Activated T-cell treated with anti-CD3 and anti-CD28 coated beads, Interleukin-2, amount 50 U/mL, for 4 hours (primary cell): Measurements from ENCODE around the gene HMCN2. TPM values are rescaled to one million over a fixed set of nuclear protein-coding genes. Genes with fewer than 3 reads are reported as not detected.

ENCODE experiments used
- ATAC-seq, 2 donors: fragments of 200-7000 bp; cut with Tn5 transposase; one replicate each; pipeline ENCODE4 v1.10.0; 2021
- DNase-seq: peaks from one replicate; pipeline ENCODE4 v3.0.0-alpha.2; 2020
- H3K27me3 Mint-ChIP-seq: one replicate; pipeline ENCODE4 v1.8.0; 2021; ENCODE audit warnings: low read depth, mixed read lengths
- H3K36me3 Mint-ChIP-seq: one replicate; pipeline ENCODE4 v1.8.0; 2022; ENCODE audit warnings: mixed read lengths; ENCODE audit not compliant: insufficient read depth
- H3K4me1 Mint-ChIP-seq: one replicate; pipeline ENCODE4 v1.8.0; 2021; ENCODE audit warnings: low read depth, mixed read lengths
- H3K4me3 Mint-ChIP-seq: one replicate; pipeline ENCODE4 v1.8.0; 2021; ENCODE audit warnings: mild to moderate bottlenecking, moderate library complexity, mixed read lengths
- H3K9me3 Mint-ChIP-seq: one replicate; pipeline ENCODE4 v1.8.0; 2021; ENCODE audit warnings: mixed read lengths
- total RNA-seq, 3 donors: library from RNA; stranded (reverse); gene quantifications; one replicate each; pipeline ENCODE4 v1.2.1, GENCODE V29; 2021

HMCN2 gene
- total RNA-seq, 3 donors from 2014 or later: 0.03 to 0.05 TPM; not detected in 1

DNA sequence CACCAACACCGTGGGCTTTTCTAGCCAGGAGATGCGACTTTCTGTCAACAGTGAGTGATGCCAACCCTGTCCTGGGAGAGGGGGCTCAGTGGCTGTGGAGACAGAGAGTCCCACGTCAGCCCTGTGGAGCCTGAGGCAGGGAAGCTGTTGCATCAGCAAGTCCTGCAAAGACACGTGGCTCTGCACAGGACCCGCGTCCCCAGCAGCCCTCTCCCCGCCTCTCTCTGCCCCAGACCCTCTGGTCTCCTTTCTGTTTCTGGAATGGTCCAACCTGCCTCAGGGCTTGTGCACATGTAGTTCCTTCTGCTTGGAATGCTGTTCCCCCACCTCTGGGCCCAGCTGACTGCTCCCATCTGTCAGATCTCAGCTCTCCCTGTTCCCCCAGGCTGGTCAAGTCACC, 60.4 kb downstream of the HMCN2 start:
- H3K9me3 Mint-ChIP-seq: no peaks in the 10 kb centered on the region

GRCh38 chr9:130327070-130327780, 61.7 kb downstream of the HMCN2 start:
- no peak for DNase-seq
- ATAC-seq: no peak
- no peak overlapping the region for H3K4me3 Mint-ChIP-seq
- H3K36me3 Mint-ChIP-seq: no peaks in the 10 kb centered on the region
- no peaks in the 10 kb centered on the region for H3K4me1 Mint-ChIP-seq
- H3K27me3 Mint-ChIP-seq: peaks cover 64% of the 10 kb centered on the region
- H3K9me3 Mint-ChIP-seq: no peaks in the 10 kb centered on the region

More for the DNA sequence above, 60.4 kb downstream of the HMCN2 start:
- no peak overlapping the region for H3K4me3 Mint-ChIP-seq
- no peaks in the 10 kb centered on the region for H3K4me1 Mint-ChIP-seq
- DNase-seq (no peak), ATAC-seq (no peak)
- peaks cover 70% of the 10 kb centered on the region for H3K27me3 Mint-ChIP-seq
- H3K36me3 Mint-ChIP-seq: no peaks in the 10 kb centered on the region

GRCh38 chr9:130327781-130328348, 62.3 kb downstream of the HMCN2 start:
- no peaks in the 10 kb centered on the region for H3K4me1 Mint-ChIP-seq
- DNase-seq: no peak
- no peaks in the 10 kb centered on the region for H3K36me3 Mint-ChIP-seq
- ATAC-seq: peak in 1 of 2 donors; percentile 24
- no peak overlapping the region for H3K4me3 Mint-ChIP-seq
- H3K9me3 Mint-ChIP-seq: no peaks in the 10 kb centered on the region
- H3K27me3 Mint-ChIP-seq: peaks cover 63% of the 10 kb centered on the region

GRCh38 chr9:130328349-130328801, 62.8 kb downstream of the HMCN2 start:
- Mint-ChIP-seq H3K9me3 (no peaks in the 10 kb centered on the region), H3K36me3 (no peaks in the 10 kb centered on the region), H3K4me1 (no peaks in the 10 kb centered on the region), H3K4me3 (no peak overlapping the region), H3K27me3 (peaks cover 63% of the 10 kb centered on the region)
- ATAC-seq (no peak), DNase-seq (no peak)

DNA sequence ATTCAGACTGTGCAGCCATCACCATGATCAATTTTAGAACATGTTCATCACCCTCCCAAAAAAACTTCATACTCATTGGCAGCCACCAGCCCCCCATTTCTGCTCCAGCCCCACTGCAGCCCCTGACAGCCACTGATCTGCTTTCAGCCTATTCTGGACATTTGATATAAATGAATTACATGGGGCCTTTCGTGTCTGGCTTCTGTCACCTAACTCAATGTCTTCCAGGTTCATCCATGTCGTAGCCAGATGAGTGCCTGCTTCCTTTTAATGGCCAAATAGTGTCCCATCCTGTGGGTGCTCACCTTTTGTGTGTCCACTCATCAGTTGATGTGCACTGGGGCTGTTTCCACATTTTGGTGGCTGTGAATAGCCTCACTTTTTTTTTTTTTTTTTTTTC, 63.5 kb downstream of the HMCN2 start:
- ATAC-seq (no peak), DNase-seq (no peak)
- Mint-ChIP-seq H3K4me1 (no peaks in the 10 kb centered on the region), H3K4me3 (no peak overlapping the region), H3K9me3 (no peaks in the 10 kb centered on the region), H3K36me3 (no peaks in the 10 kb centered on the region), H3K27me3 (peaks cover 64% of the 10 kb centered on the region)

DNA sequence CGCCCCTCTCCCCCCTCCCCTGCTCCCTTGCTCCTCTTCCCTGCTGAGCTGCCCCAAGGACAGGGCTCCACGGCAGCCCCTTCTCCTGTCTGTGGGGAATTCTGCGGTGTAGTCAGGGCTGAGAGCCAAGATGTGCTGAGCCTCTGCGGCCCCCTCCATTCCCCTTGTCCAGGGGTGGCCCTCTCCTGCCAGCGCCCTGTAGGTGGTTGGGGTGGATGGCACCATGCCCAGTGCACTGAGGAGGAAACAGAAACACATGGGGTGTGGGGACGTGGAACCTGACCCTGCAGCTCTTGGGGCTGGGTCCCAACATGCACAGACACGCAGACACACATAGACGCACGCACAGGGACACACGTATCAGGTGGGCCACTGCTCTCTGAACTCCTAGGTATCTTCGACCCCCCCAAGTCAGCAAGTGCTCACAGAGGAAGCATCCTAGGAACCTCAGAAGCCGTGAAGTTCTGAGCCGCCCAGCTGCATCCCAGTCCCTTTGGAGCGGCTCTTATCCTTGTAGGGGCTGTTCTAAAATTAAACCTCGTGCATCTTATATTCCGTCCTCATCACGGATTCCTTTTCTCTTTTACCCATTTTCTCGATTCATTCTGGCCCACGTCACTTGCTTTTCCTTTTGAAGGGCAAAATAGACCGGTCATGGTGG, 64.8 kb downstream of the HMCN2 start:
- no peak for ATAC-seq
- no peak for DNase-seq
- no peaks in the 10 kb centered on the region for H3K36me3 Mint-ChIP-seq
- H3K27me3 Mint-ChIP-seq: peaks cover 56% of the 10 kb centered on the region
- no peak overlapping the region for H3K4me3 Mint-ChIP-seq
- no peaks in the 10 kb centered on the region for H3K4me1 Mint-ChIP-seq
- H3K9me3 Mint-ChIP-seq: no peaks in the 10 kb centered on the region

GRCh38 chr9:130331061-130331460, 65.5 kb downstream of the HMCN2 start:
- Mint-ChIP-seq H3K9me3 (no peaks in the 10 kb centered on the region), H3K27me3 (peaks cover 56% of the 10 kb centered on the region), H3K4me3 (no peak overlapping the region), H3K36me3 (no peaks in the 10 kb centered on the region), H3K4me1 (no peaks in the 10 kb centered on the region)
- DNase-seq: no peak
- ATAC-seq: no peak

- Mint-ChIP-seq H3K27me3 (peaks cover 52% of the 10 kb centered on the region), H3K4me1 (no peaks in the 10 kb centered on the region), H3K4me3 (no peak overlapping the region), H3K9me3 (no peaks in the 10 kb centered on the region), H3K36me3 (no peaks in the 10 kb centered on the region)
- no peak for DNase-seq
- ATAC-seq: no peak
Measured at GRCh38 chr9:130331573-130331972, 66.0 kb downstream of the HMCN2 start.

DNA sequence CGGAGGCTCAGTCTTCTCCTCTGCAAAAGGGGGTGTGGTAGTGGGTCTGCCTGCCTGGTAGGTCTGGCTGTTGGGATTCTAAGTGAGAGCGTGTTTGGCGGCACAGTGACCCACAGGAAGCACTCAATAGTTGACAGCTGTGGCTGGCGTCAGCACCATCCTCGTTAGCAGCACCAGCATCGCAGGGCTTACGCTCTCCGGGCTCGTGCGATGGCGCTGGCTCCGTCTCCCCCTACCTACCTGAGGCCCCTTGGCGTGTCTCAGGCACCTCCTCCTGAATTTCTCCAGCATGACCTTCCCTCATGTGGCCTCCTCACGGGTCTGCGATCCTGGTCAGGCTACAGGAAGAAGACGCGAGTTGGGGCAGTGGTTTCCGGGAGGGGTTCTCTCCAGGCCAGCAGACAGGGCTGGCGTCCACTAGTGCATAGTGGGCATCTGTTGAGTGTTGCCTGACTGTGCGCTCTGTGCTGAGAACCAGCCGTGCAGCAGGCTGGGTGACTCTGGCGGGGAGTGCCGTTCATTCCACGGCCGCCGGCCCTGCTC, 66.9 kb downstream of the HMCN2 start:
- H3K27me3 Mint-ChIP-seq: peaks cover 49% of the 10 kb centered on the region
- DNase-seq (no peak), ATAC-seq (no peak)
- no peaks in the 10 kb centered on the region for H3K4me1 Mint-ChIP-seq
- no peaks in the 10 kb centered on the region for H3K9me3 Mint-ChIP-seq
- no peaks in the 10 kb centered on the region for H3K36me3 Mint-ChIP-seq
- H3K4me3 Mint-ChIP-seq: no peak overlapping the region

DNA sequence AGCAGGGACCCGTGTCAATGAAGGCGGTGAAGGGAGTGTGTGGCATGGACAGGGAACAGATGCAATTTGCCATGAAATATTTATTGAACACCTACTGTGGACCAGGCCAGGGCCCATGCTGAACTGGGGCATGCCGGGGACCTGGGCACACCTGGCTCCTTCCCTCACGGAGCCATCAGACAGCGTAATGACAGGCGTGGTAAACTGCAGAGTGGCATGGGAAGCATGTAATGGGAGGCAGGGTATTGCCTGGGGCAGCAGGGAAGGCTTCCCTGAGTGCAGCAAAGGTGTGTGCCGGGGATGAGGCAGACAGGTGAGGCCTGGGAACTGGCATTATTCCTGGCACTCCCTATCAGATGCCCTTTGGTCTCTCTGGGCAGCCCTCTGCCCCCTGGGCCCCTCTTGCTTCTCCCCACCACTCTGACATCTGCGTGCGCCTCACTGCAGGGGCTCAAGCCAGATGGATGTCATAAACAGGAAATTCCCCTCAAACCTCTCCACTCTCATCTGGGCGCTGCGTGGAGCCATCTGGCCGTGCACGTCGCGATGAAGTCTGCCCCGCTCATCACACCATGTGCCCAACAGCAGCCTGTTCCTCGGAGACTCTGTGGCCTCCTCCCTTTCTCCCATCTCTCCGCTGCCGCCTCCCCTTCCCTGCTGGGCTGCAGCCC, 67.6 kb downstream of the HMCN2 start:
- DNase-seq (no peak), ATAC-seq (no peak)
- Mint-ChIP-seq H3K9me3 (no peaks in the 10 kb centered on the region), H3K36me3 (no peaks in the 10 kb centered on the region), H3K4me3 (no peak overlapping the region), H3K4me1 (no peaks in the 10 kb centered on the region), H3K27me3 (peaks cover 45% of the 10 kb centered on the region)

GRCh38 chr9:130333712-130334062, 68.1 kb downstream of the HMCN2 start:
- no peak for ATAC-seq
- Mint-ChIP-seq H3K27me3 (peaks cover 39% of the 10 kb centered on the region), H3K4me3 (no peak overlapping the region), H3K36me3 (no peaks in the 10 kb centered on the region), H3K9me3 (no peaks in the 10 kb centered on the region), H3K4me1 (no peaks in the 10 kb centered on the region)
- no peak for DNase-seq

DNA sequence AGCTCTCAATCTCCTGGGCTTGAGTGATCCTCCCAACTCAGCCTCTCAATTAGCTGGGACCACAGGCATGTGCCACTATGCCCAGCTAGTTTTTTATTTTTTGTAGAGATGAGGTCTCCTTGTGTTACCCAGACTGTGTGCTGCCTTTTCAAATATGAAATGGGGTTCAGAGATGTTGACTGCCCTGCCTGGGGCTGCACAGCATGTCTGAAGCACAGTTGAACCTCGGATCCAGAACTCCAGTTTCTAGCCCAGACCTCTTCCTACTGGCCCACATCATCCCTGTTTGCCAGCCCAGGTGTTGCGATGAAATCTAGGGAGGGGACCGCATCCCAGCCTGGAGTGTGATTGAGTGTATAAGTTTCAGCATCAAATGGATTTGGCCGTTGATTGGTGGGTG, 69.4 kb downstream of the HMCN2 start:
- peaks cover 34% of the 10 kb centered on the region for H3K27me3 Mint-ChIP-seq
- no peak overlapping the region for H3K4me3 Mint-ChIP-seq
- no peaks in the 10 kb centered on the region for H3K9me3 Mint-ChIP-seq
- H3K4me1 Mint-ChIP-seq: no peaks in the 10 kb centered on the region
- no peak for DNase-seq
- ATAC-seq: no peak
- H3K36me3 Mint-ChIP-seq: no peaks in the 10 kb centered on the region

DNA sequence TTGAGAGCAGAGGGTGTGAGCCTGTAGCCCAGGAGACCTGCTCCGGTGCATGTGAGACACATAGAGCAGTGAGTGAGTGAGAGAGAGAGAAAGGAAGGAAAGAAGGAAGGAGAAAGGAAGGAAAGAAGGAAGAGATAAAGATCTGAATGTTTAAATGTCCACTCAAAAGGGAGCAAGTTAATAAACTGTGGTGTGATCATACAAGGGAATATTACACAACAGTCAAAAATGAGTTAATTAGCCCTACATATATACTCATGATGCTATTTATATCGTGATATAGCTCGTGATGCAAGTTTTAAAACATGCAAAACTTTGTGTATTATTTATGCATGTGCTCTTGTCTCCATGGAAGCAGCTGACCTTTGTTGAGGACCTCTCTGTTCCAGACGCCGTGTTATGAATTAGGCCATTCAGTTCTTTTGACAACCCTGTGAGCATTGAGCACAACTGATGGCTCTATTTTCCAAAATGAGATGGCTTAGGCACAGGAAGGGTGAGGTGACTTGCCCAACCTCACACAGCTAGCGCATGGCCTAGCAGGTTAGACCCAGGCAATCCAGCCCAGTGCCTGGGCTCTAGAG, 70.6 kb downstream of the HMCN2 start:
- Mint-ChIP-seq H3K27me3 (peaks cover 26% of the 10 kb centered on the region), H3K36me3 (no peaks in the 10 kb centered on the region), H3K4me3 (no peak overlapping the region), H3K9me3 (no peaks in the 10 kb centered on the region), H3K4me1 (no peaks in the 10 kb centered on the region)
- DNase-seq (no peak), ATAC-seq (no peak)

DNA sequence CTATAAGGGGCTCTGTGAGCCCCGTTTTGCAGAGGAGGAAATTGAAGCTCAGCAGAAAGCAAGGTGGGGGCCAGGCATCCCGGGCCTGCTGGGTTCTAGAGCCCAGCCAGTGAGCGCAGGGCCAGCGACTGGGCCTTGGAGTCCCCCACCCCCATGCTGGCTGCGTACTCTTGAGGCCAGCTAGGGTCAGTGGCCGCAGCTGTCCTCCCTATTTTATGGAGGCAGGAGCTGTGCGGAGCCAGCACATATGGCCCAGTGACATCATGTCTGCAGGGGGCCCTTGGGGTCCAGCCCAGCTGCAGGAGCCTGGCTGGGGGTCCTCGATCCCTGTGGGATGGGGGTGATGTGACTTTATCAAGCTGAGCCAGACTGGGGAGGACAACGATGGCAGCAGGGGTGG, 71.3 kb downstream of the HMCN2 start:
- Mint-ChIP-seq H3K9me3 (no peaks in the 10 kb centered on the region), H3K4me3 (no peak overlapping the region), H3K27me3 (peaks cover 21% of the 10 kb centered on the region), H3K36me3 (no peaks in the 10 kb centered on the region), H3K4me1 (no peaks in the 10 kb centered on the region)
- no peak for DNase-seq
- no peak for ATAC-seq
